Hepatocyte (in vitro differentiated cells): ENCODE data around the gene CACNB4. TPM values are rescaled to one million over a fixed set of nuclear protein-coding genes. Genes with fewer than 3 reads are reported as not detected.

Experiments
- DNase-seq: peaks from one replicate; pipeline ENCODE4 v3.0.0-alpha.2; 2016; ENCODE audit warnings: low spot score
- H2AFZ ChIP-seq: fragments of 200-600 bp; sonication (generic); 2 replicates; pipeline ENCODE4 v1.6.0; 2016; ENCODE audit warnings: antibody characterized with exemption, mild to moderate bottlenecking
- H3K27ac ChIP-seq: fragments of 200-600 bp; sonication (generic); 2 replicates; pipeline ENCODE4 v1.5.1; 2016; ENCODE audit warnings: mild to moderate bottlenecking
- H3K27me3 ChIP-seq: fragments of 200-600 bp; sonication (generic); 2 replicates; pipeline ENCODE4 v1.6.1; 2016
- H3K36me3 ChIP-seq: fragments of 200-600 bp; sonication (generic); replicated peaks from 2 replicates; pipeline ENCODE4 v1.5.1; 2016; ENCODE audit warnings: low read depth; ENCODE audit not compliant: insufficient read depth
- H3K4me1 ChIP-seq: fragments of 200-600 bp; sonication (generic); 2 replicates; pipeline ENCODE4 v1.5.1; 2016; ENCODE audit warnings: mild to moderate bottlenecking, moderate library complexity; ENCODE audit not compliant: insufficient read depth
- H3K4me2 ChIP-seq: fragments of 200-600 bp; sonication (generic); 2 replicates; pipeline ENCODE4 v1.6.0; 2016
- H3K4me3 ChIP-seq: fragments of 200-600 bp; sonication (generic); 2 replicates; pipeline ENCODE4 v1.5.1; 2016; ENCODE audit warnings: mild to moderate bottlenecking
- H3K79me2 ChIP-seq: fragments of 200-600 bp; sonication (generic); 2 replicates; pipeline ENCODE4 v1.6.0; 2017; ENCODE audit warnings: mild to moderate bottlenecking
- H3K9me2 ChIP-seq: fragments of 200-600 bp; sonication (generic); replicated peaks from 2 replicates; pipeline ENCODE4 v1.6.0; 2017; ENCODE audit warnings: mild to moderate bottlenecking; ENCODE audit not compliant: insufficient read depth
- H3K9me3 ChIP-seq: fragments of 200-600 bp; sonication (generic); 2 replicates; pipeline ENCODE4 v1.5.1; 2016; ENCODE audit warnings: low read depth, mild to moderate bottlenecking
- H4K20me1 ChIP-seq: fragments of 200-600 bp; sonication (generic); 2 replicates; pipeline ENCODE4 v1.6.0; 2016; ENCODE audit warnings: mild to moderate bottlenecking; ENCODE audit not compliant: insufficient read depth, poor library complexity, severe bottlenecking
- EZH2 ChIP-seq: fragments of 200-600 bp; sonication (generic); IDR thresholded peaks from 2 replicates; pipeline ENCODE4 v1.6.1; 2016; ENCODE audit warnings: antibody characterized with exemption, mild to moderate bottlenecking, borderline replicate concordance
- EZH2phosphoT487 ChIP-seq: fragments of 200-600 bp; sonication (generic); IDR thresholded peaks from one replicate; pipeline ENCODE4 v1.6.1; 2018; ENCODE audit warnings: antibody characterized with exemption, mild to moderate bottlenecking, low read depth, moderate library complexity; ENCODE audit not compliant: unreplicated experiment, severe bottlenecking
- WGBS: methylation state at CpG from one replicate; pipeline ENCODE4 v1.1.6; 2016; ENCODE audit warnings: low lambda C conversion rate; ENCODE audit errors: missing lambda C conversion rate; 5-methylcytosine and 5-hydroxymethylcytosine counted together
- polyA plus RNA-seq: library from polyadenylated mRNA; unstranded; fragments of >200 nt; fragmentation: Nextera tagmentation; extraction: Ambion mirVana; gene quantifications from 2 replicates; pipeline ENCODE4 v1.2.1, GENCODE V29; 2016
- total RNA-seq: library from RNA; depleted of rRNA; stranded (reverse); fragments of >200 nt; gene quantifications from 2 replicates; pipeline ENCODE4 v1.2.3, GENCODE V29; 2014
- TF ChIP-seq, protein P1 (sequence below): fragments of 200-600 bp; sonication (generic); IDR thresholded peaks from 2 replicates; pipeline ENCODE4 v1.5.1; 2016; ENCODE audit warnings: antibody characterized with exemption, mild to moderate bottlenecking; ENCODE audit not compliant: poor library complexity

The CACNB4 gene
- total and polyA plus RNA-seq, 2 experiments from 2014 or later = 0.85 to 4.0 TPM

- no peak overlapping the region for H3K27ac ChIP-seq
- H3K4me1 ChIP-seq = no peaks in the 10 kb centered on the region
- H3K4me3 ChIP-seq = no peak overlapping the region
- no peaks in the 10 kb centered on the region for H3K79me2 ChIP-seq
- H3K4me2 ChIP-seq = no peak overlapping the region
- no peaks in the 10 kb centered on the region for H3K27me3 ChIP-seq
- DNase-seq = no peak
- no peaks in the 10 kb centered on the region for H4K20me1 ChIP-seq
- no peak overlapping the region for H2AFZ ChIP-seq
- 52% methylated on average over 4 of the region's 4 CpGs for WGBS
- H3K36me3 ChIP-seq = no peaks in the 10 kb centered on the region
- no peaks in the 10 kb centered on the region for H3K9me2 ChIP-seq
- TF ChIP-seq EZH2phosphoT487 = no peak
- no peak for TF ChIP-seq EZH2
- TF ChIP-seq, protein P1, sequence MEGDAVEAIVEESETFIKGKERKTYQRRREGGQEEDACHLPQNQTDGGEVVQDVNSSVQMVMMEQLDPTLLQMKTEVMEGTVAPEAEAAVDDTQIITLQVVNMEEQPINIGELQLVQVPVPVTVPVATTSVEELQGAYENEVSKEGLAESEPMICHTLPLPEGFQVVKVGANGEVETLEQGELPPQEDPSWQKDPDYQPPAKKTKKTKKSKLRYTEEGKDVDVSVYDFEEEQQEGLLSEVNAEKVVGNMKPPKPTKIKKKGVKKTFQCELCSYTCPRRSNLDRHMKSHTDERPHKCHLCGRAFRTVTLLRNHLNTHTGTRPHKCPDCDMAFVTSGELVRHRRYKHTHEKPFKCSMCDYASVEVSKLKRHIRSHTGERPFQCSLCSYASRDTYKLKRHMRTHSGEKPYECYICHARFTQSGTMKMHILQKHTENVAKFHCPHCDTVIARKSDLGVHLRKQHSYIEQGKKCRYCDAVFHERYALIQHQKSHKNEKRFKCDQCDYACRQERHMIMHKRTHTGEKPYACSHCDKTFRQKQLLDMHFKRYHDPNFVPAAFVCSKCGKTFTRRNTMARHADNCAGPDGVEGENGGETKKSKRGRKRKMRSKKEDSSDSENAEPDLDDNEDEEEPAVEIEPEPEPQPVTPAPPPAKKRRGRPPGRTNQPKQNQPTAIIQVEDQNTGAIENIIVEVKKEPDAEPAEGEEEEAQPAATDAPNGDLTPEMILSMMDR = no peak
- H3K9me3 ChIP-seq = no peaks in the 10 kb centered on the region
These were observed 23.3 kb downstream of the CACNB4 start for GRCh38 chr2:152075461-152076050.

- Histone ChIP-seq H3K9me3 (no peaks in the 10 kb centered on the region), H3K36me3 (no peaks in the 10 kb centered on the region), H3K27ac (no peak overlapping the region), H2AFZ (no peak overlapping the region), H3K4me3 (no peak overlapping the region), H3K4me2 (no peak overlapping the region), H3K4me1 (no peaks in the 10 kb centered on the region), H3K79me2 (no peaks in the 10 kb centered on the region), H4K20me1 (no peaks in the 10 kb centered on the region), H3K9me2 (no peaks in the 10 kb centered on the region), H3K27me3 (no peaks in the 10 kb centered on the region)
- DNase-seq = no peak
- TF ChIP-seq, protein P1 = no peak
- TF ChIP-seq EZH2phosphoT487 (no peak), EZH2 (no peak)
- 80% methylated on average over 2 of the region's 2 CpGs for WGBS
These were observed 26.8 kb downstream of the CACNB4 start for GRCh38 chr2:152072011-152072410.

- Histone ChIP-seq H3K4me3 (no peak overlapping the region), H3K79me2 (no peaks in the 10 kb centered on the region), H3K36me3 (no peaks in the 10 kb centered on the region), H3K27me3 (no peaks in the 10 kb centered on the region), H3K4me1 (no peaks in the 10 kb centered on the region), H3K9me2 (no peaks in the 10 kb centered on the region), H4K20me1 (no peaks in the 10 kb centered on the region), H3K4me2 (no peak overlapping the region), H3K9me3 (no peaks in the 10 kb centered on the region), H2AFZ (no peak overlapping the region), H3K27ac (no peak overlapping the region)
- 96% methylated on average over 1 of the region's 1 CpG for WGBS
- no peak for DNase-seq
- TF ChIP-seq, protein P1 = no peak
- TF ChIP-seq EZH2 (no peak), EZH2phosphoT487 (no peak)
These were observed 27.3 kb downstream of the CACNB4 start for GRCh38 chr2:152071518-152071917.

GRCh38 chr2:152071092-152071491, 27.8 kb downstream of the CACNB4 start:
- TF ChIP-seq, protein P1 = no peak
- TF ChIP-seq EZH2 (no peak), EZH2phosphoT487 (no peak)
- Histone ChIP-seq H3K9me2 (no peaks in the 10 kb centered on the region), H3K27me3 (no peaks in the 10 kb centered on the region), H3K79me2 (no peaks in the 10 kb centered on the region), H2AFZ (no peak overlapping the region), H3K9me3 (no peaks in the 10 kb centered on the region), H4K20me1 (no peaks in the 10 kb centered on the region), H3K4me3 (no peak overlapping the region), H3K27ac (no peak overlapping the region), H3K36me3 (no peaks in the 10 kb centered on the region), H3K4me2 (no peak overlapping the region), H3K4me1 (no peaks in the 10 kb centered on the region)
- 91% methylated on average over 1 of the region's 1 CpG for WGBS
- DNase-seq = no peak
